T-cell (primary cell): ENCODE measurements around the gene TAPBPL. TPM values are rescaled to one million over a fixed set of nuclear protein-coding genes. Genes with fewer than 3 reads are reported as not detected.
A peak's percentile ranks its signal among the peaks of the same experiment; 100 is the strongest.

Experiments used
- ATAC-seq, 4 experiments: fragments of 200-7000 bp in 3 of 4; fragments of 150-1000 bp in 1 of 4; cut with Tn5 transposase; replicated peaks in 1 of 4; 1 replicate in 3 of 4; 2 replicates in 1 of 4; pipeline ENCODE4 v1.10.0; 2021; ENCODE audit warnings: moderate library complexity in 3 of 4, mild to moderate bottlenecking in 2 of 4, moderate number of reproducible peaks in 1 of 4
- CTCF ChIA-PET, 2 donors: fragments of 300-600 bp; sonication (Branson Sonifier 250); formaldehyde crosslinking; loops; one replicate each; lab custom pipeline; 2022; ENCODE audit warnings: antibody characterized with exemption in 2 of 2; lab: Charles Lee
- POLR2A ChIA-PET, 2 donors: fragments of 300-600 bp; sonication (Branson Sonifier 250); formaldehyde crosslinking; loops; one replicate each; lab custom pipeline; 2022; ENCODE audit warnings: antibody characterized with exemption in 2 of 2; lab: Charles Lee
- DNase-seq, 35 experiments: peaks; one replicate each; pipeline versions ENCODE4 v3.0.0 to v3.0.0-alpha.2; 2013 to 2023
- H3K27ac ChIP-seq: one replicate; pipeline ENCODE4 v1.5.1; 2013; ENCODE audit warnings: low read length
- H3K27me3 ChIP-seq, 2 experiments: replicated peaks in 1 of 2; 1 replicate in 1 of 2; 2 replicates in 1 of 2; pipeline versions ENCODE4 v1.6.1 to v1.7.0; 2013; ENCODE audit warnings: low read length in 1 of 2, mixed read lengths in 1 of 2; ENCODE audit not compliant: control insufficient read depth in 2 of 2, insufficient read depth in 2 of 2; ENCODE audit errors: extremely low read depth in 1 of 2
- H3K36me3 ChIP-seq, 2 donors: 1 replicate in 1 of 2; 2 replicates in 1 of 2; pipeline versions ENCODE4 v1.6.1 to v1.7.0; 2013; ENCODE audit warnings: low read length in 1 of 2; ENCODE audit not compliant: control insufficient read depth in 2 of 2, insufficient read depth in 1 of 2; ENCODE audit errors: extremely low read depth in 1 of 2
- H3K4me1 ChIP-seq, 2 experiments: 1 replicate in 1 of 2; 2 replicates in 1 of 2; pipeline versions ENCODE4 v1.6.1 to v1.7.0; 2013; ENCODE audit warnings: low read length in 2 of 2, mixed read lengths in 1 of 2; ENCODE audit not compliant: insufficient read depth in 2 of 2, control insufficient read depth in 1 of 2; ENCODE audit errors: extremely low read depth in 1 of 2
- H3K4me3 ChIP-seq, 2 donors: 1 replicate in 1 of 2; 2 replicates in 1 of 2; pipeline versions ENCODE4 v1.5.1 to v1.7.0; 2013; ENCODE audit warnings: mild to moderate bottlenecking in 2 of 2, low read length in 1 of 2, moderate library complexity in 1 of 2; ENCODE audit not compliant: control insufficient read depth in 1 of 2; ENCODE audit errors: extremely low read depth in 1 of 2
- H3K9me3 ChIP-seq: 2 replicates; pipeline ENCODE4 v1.7.0; 2013
- H3K27ac Mint-ChIP-seq, 2 donors: one replicate each; pipeline ENCODE4 v1.8.0; 2020 to 2021; ENCODE audit warnings: mild to moderate bottlenecking in 2 of 2, mixed read lengths in 2 of 2
- H3K27me3 Mint-ChIP-seq, 2 donors: one replicate each; pipeline ENCODE4 v1.8.0; 2021 to 2022; ENCODE audit warnings: mixed read lengths in 2 of 2
- H3K36me3 Mint-ChIP-seq: one replicate; pipeline ENCODE4 v1.8.0; 2021; ENCODE audit warnings: mixed read lengths
- H3K4me1 Mint-ChIP-seq, 3 donors: one replicate each; pipeline ENCODE4 v1.8.0; 2020 to 2022; ENCODE audit warnings: mixed read lengths in 3 of 3, mild to moderate bottlenecking in 1 of 3
- H3K4me3 Mint-ChIP-seq, 3 donors: one replicate each; pipeline ENCODE4 v1.8.0; 2020 to 2022; ENCODE audit warnings: mild to moderate bottlenecking in 3 of 3, mixed read lengths in 3 of 3, moderate library complexity in 3 of 3
- H3K9me3 Mint-ChIP-seq, 3 donors: one replicate each; pipeline ENCODE4 v1.8.0; 2020 to 2022; ENCODE audit warnings: mixed read lengths in 3 of 3
- WGBS: methylation state at CpG from one replicate; pipeline ENCODE4 v1.1.5; 2013; ENCODE audit warnings: missing lambda C conversion rate; ENCODE audit not compliant: insufficient coverage; 5-methylcytosine and 5-hydroxymethylcytosine counted together
- total RNA-seq, 35 experiments: library from RNA in 6 of 35; stranded (reverse) in 6 of 35; fragments of 120-200 nt in 1 of 35; gene quantifications; one replicate each; pipeline versions ENCODE4 v1.2.1 to v1.2.4 and lab custom pipeline; 2013 to 2026

TAPBPL gene
- total RNA-seq (10 to 100 TPM; 22.6 to 77.0 (median 60.3) TPM), total RNA-seq (lab: John Stamatoyannopoulos, UW) (21.1 to 72.9 (median 42.8) reads per million in 29 experiments)
- total RNA-seq (2013) = 37.5 TPM

GRCh38 chr12:6451348-6452244, at the start of gene TAPBPL:
TAPBPL (plus strand) TSS chr12:6452042; CDS start chr12:6452249, 207 bp downstream.
- DNase-seq (peak; percentile 61 to 93 (median 80)), ATAC-seq (peak; percentile 85 to 95 (median 88))
- no peaks in the 10 kb centered on the region for H3K9me3 ChIP-seq
- H3K4me3 ChIP-seq = peak within 1 kb of the TSS; percentile 93 to 94
- peaks cover 15 to 60% of the 10 kb centered on the region in 2 donors for H3K36me3 ChIP-seq
- peak within 1 kb of the TSS; percentile 97 to 99 (median 98) for H3K4me3 Mint-ChIP-seq
- H3K27ac ChIP-seq = peak within 1 kb of the TSS; percentile 98
- H3K9me3 Mint-ChIP-seq = no peaks in the 10 kb centered on the region
- peaks cover 30 to 74% of the 10 kb centered on the region in 2 experiments for H3K4me1 ChIP-seq
- POLR2A ChIA-PET = interaction anchor here (0.5 to 3.2 kb wide), 6 partner anchors 10 to 39 kb away, joined by 3 to 18 read pairs (median 6); partner anchors contain the start of gene VAMP1 (in 1 of the 2)
- H3K4me1 Mint-ChIP-seq = peaks cover 71 to 85% (median 76%) of the 10 kb centered on the region in 3 donors
- no peaks in the 10 kb centered on the region for H3K27me3 Mint-ChIP-seq
- H3K36me3 Mint-ChIP-seq = peaks cover 48% of the 10 kb centered on the region
- WGBS = under 1% methylated on average over 20 of the region's 27 CpGs
- no peaks in the 10 kb centered on the region for H3K27me3 ChIP-seq
- H3K27ac Mint-ChIP-seq = peak within 1 kb of the TSS; percentile 99 to 100
- CTCF ChIA-PET = interaction anchor here (0.5 to 3.5 kb wide), 9 partner anchors 10 to 116 kb away, joined by 3 to 24 read pairs (median 3); partner anchors contain the start of gene VAMP1 (in 1 of the 2)

- Histone ChIP-seq H3K27ac (no peak overlapping the region), H3K4me1 (no peaks in the 10 kb centered on the region), H3K9me3 (no peaks in the 10 kb centered on the region), H3K27me3 (no peaks in the 10 kb centered on the region), H3K36me3 (no peaks in the 10 kb centered on the region), H3K4me3 (no peak overlapping the region)
- CTCF ChIA-PET = interaction anchor here in 1 of 2 donors (0.6 kb wide), 1 partner anchor 32 kb away, joined by 5 read pairs; no protein-coding TSS in a partner anchor
- Mint-ChIP-seq H3K27me3 (peaks cover 0 to 3% of the 10 kb centered on the region in 2 donors), H3K4me3 (no peak overlapping the region), H3K36me3 (no peaks in the 10 kb centered on the region), H3K9me3 (no peaks in the 10 kb centered on the region), H3K27ac (no peak overlapping the region), H3K4me1 (no peaks in the 10 kb centered on the region)
- WGBS = 92% methylated on average over 2 of the region's 5 CpGs
- no peak for DNase-seq
- POLR2A ChIA-PET = no interaction called here
- no peak for ATAC-seq
Observed at GRCh38 chr12:6404390-6404789, 47.5 kb upstream of the TAPBPL start.

GRCh38 chr12:6405963-6406362, 45.9 kb upstream of the TAPBPL start:
- no peaks in the 10 kb centered on the region for H3K36me3 ChIP-seq
- no peak overlapping the region for H3K27ac ChIP-seq
- H3K4me1 Mint-ChIP-seq = no peaks in the 10 kb centered on the region
- no peaks in the 10 kb centered on the region for H3K9me3 ChIP-seq
- H3K4me3 ChIP-seq = no peak overlapping the region
- H3K4me3 Mint-ChIP-seq = no peak overlapping the region
- no CpG with 5 or more reads among the region's 6 CpGs for WGBS
- ATAC-seq (no peak), DNase-seq (no peak)
- no peak overlapping the region for H3K27ac Mint-ChIP-seq
- H3K4me1 ChIP-seq = no peaks in the 10 kb centered on the region
- H3K9me3 Mint-ChIP-seq = no peaks in the 10 kb centered on the region
- ChIA-PET POLR2A (no interaction called here), CTCF (interaction anchor here in 1 of 2 donors (0.7 kb wide), 1 partner anchor 208 kb away, joined by 4 read pairs; no protein-coding TSS in a partner anchor)
- H3K36me3 Mint-ChIP-seq = no peaks in the 10 kb centered on the region
- peaks cover 0 to 3% of the 10 kb centered on the region in 2 donors for H3K27me3 Mint-ChIP-seq
- no peaks in the 10 kb centered on the region for H3K27me3 ChIP-seq

GRCh38 chr12:6407236-6407954, 44.4 kb upstream of the TAPBPL start:
- Histone ChIP-seq H3K27ac (no peak overlapping the region), H3K27me3 (no peaks in the 10 kb centered on the region), H3K9me3 (no peaks in the 10 kb centered on the region), H3K36me3 (no peaks in the 10 kb centered on the region), H3K4me1 (no peaks in the 10 kb centered on the region), H3K4me3 (no peak overlapping the region)
- Mint-ChIP-seq H3K27me3 (peaks cover 0 to 3% of the 10 kb centered on the region in 2 donors), H3K27ac (no peak overlapping the region), H3K36me3 (no peaks in the 10 kb centered on the region), H3K9me3 (no peaks in the 10 kb centered on the region), H3K4me3 (no peak overlapping the region), H3K4me1 (no peaks in the 10 kb centered on the region)
- CTCF ChIA-PET = interaction anchor here in 1 of 2 donors (0.7 kb wide), 1 partner anchor 748 kb away, joined by 4 read pairs; no protein-coding TSS in a partner anchor
- POLR2A ChIA-PET = interaction anchor here in 1 of 2 donors (0.6 kb wide), 1 partner anchor 1893 kb away, joined by 3 read pairs; no protein-coding TSS in a partner anchor
- ATAC-seq = no peak
- DNase-seq = no peak
- WGBS = 100% methylated on average over 4 of the region's 10 CpGs

- ChIA-PET POLR2A (no interaction called here), CTCF (interaction anchor here in 1 of 2 donors (0.7 kb wide), 1 partner anchor 85 kb away, joined by 3 read pairs; no protein-coding TSS in a partner anchor)
- H3K4me3 Mint-ChIP-seq = no peak overlapping the region
- H3K9me3 Mint-ChIP-seq = no peaks in the 10 kb centered on the region
- DNase-seq (no peak), ATAC-seq (no peak)
- Histone ChIP-seq H3K27me3 (peaks cover 0 to 4% of the 10 kb centered on the region in 2 experiments), H3K27ac (no peak overlapping the region), H3K4me3 (no peak overlapping the region), H3K9me3 (no peaks in the 10 kb centered on the region), H3K36me3 (no peaks in the 10 kb centered on the region), H3K4me1 (no peaks in the 10 kb centered on the region)
- 47% methylated on average over 3 of the region's 3 CpGs for WGBS
- no peak overlapping the region for H3K27ac Mint-ChIP-seq
- no peaks in the 10 kb centered on the region for H3K4me1 Mint-ChIP-seq
- H3K27me3 Mint-ChIP-seq = peaks cover 0 to 4% of the 10 kb centered on the region in 2 donors
- no peaks in the 10 kb centered on the region for H3K36me3 Mint-ChIP-seq
Observed at GRCh38 chr12:6416596-6416995, 35.2 kb upstream of the TAPBPL start.

- H3K4me1 ChIP-seq = peaks cover 2 to 5% of the 10 kb centered on the region in 2 experiments
- CTCF ChIA-PET = no interaction called here
- no peaks in the 10 kb centered on the region for H3K9me3 ChIP-seq
- H3K27me3 ChIP-seq = peaks cover 0 to 4% of the 10 kb centered on the region in 2 experiments
- no peaks in the 10 kb centered on the region for H3K36me3 ChIP-seq
- POLR2A ChIA-PET = no interaction called here
- Mint-ChIP-seq H3K9me3 (no peaks in the 10 kb centered on the region), H3K27ac (no peak overlapping the region), H3K27me3 (peaks cover 0 to 4% of the 10 kb centered on the region in 2 donors), H3K4me1 (peaks cover 7% of the 10 kb centered on the region in 3 donors), H3K4me3 (no peak overlapping the region), H3K36me3 (no peaks in the 10 kb centered on the region)
- no peak for DNase-seq
- no peak overlapping the region for H3K4me3 ChIP-seq
- H3K27ac ChIP-seq = no peak overlapping the region
- 95% methylated on average over 3 of the region's 6 CpGs for WGBS
- no peak for ATAC-seq
Observed at GRCh38 chr12:6418796-6419195, 33.0 kb upstream of the TAPBPL start.
